GM18526 (cell line): Measurements from ENCODE around the gene CNPPD1.

Experiments
- POLR2A ChIP-seq: IDR thresholded peaks from 3 replicates; pipeline ENCODE4 v1.6.1; 2011; ENCODE audit not compliant: insufficient read length; ENCODE audit errors: extremely low read depth

CNPPD1 gene

GRCh38 chr2:219158025-219158424, 18.7 kb downstream of the CNPPD1 start:
- no peak for TF ChIP-seq POLR2A

- no peak for TF ChIP-seq POLR2A
Observed at GRCh38 chr2:219157396-219157795, 19.3 kb downstream of the CNPPD1 start.

- no peak for TF ChIP-seq POLR2A
Observed at GRCh38 chr2:219155054-219155644, 21.6 kb downstream of the CNPPD1 start.

GRCh38 chr2:219149667-219150066, 27.1 kb downstream of the CNPPD1 start:
- no peak for TF ChIP-seq POLR2A

- TF ChIP-seq POLR2A: no peak
Observed at GRCh38 chr2:219142329-219142728, 34.4 kb downstream of the CNPPD1 start.

GRCh38 chr2:219140722-219141121, 36.0 kb downstream of the CNPPD1 start:
- TF ChIP-seq POLR2A: no peak

GRCh38 chr2:219133976-219134375, 42.7 kb downstream of the CNPPD1 start:
- no peak for TF ChIP-seq POLR2A

GRCh38 chr2:219131744-219132143, 45.0 kb downstream of the CNPPD1 start:
- no peak for TF ChIP-seq POLR2A

- TF ChIP-seq POLR2A: no peak
Observed at GRCh38 chr2:219131327-219131726, 45.4 kb downstream of the CNPPD1 start.

- no peak for TF ChIP-seq POLR2A
Observed at GRCh38 chr2:219129589-219129988, 47.1 kb downstream of the CNPPD1 start.

GRCh38 chr2:219128396-219128795, 48.3 kb downstream of the CNPPD1 start:
- TF ChIP-seq POLR2A: no peak

GRCh38 chr2:219127037-219127635, 49.6 kb downstream of the CNPPD1 start:
- no peak for TF ChIP-seq POLR2A

- TF ChIP-seq POLR2A: no peak
Observed at GRCh38 chr2:219126555-219126954, 50.2 kb downstream of the CNPPD1 start.

- no peak for TF ChIP-seq POLR2A
Observed at GRCh38 chr2:219125886-219126270, 50.8 kb downstream of the CNPPD1 start.

- no peak for TF ChIP-seq POLR2A
Observed at GRCh38 chr2:219125225-219125885, 51.4 kb downstream of the CNPPD1 start.

- no peak for TF ChIP-seq POLR2A
Observed at GRCh38 chr2:219124381-219125110, 52.2 kb downstream of the CNPPD1 start.
